Osteocyte (in vitro differentiated cells): ENCODE results near the gene DHRS3. TPM values are rescaled to one million over a fixed set of nuclear protein-coding genes. Genes with fewer than 3 reads are reported as not detected.
"Not testable (repeated sequence)": the region's sequence is repeated elsewhere in the genome, so short reads cannot be mapped to it uniquely, and the experiment has no call there.

Experiments
- DNase-seq: peaks from one replicate; pipeline ENCODE4 v3.0.0; 2021; ENCODE audit warnings: mixed read lengths; ENCODE audit not compliant: unreplicated experiment; ENCODE audit errors: extremely low spot score
- H3K27ac Mint-ChIP-seq: one replicate; pipeline ENCODE4 v1.8.0; 2021; ENCODE audit warnings: mild to moderate bottlenecking, mixed read lengths; ENCODE audit not compliant: unreplicated experiment
- H3K27me3 Mint-ChIP-seq: one replicate; pipeline ENCODE4 v1.8.0; 2021; ENCODE audit warnings: mixed read lengths; ENCODE audit not compliant: unreplicated experiment
- H3K36me3 Mint-ChIP-seq: one replicate; pipeline ENCODE4 v1.8.0; 2021; ENCODE audit warnings: mixed read lengths; ENCODE audit not compliant: unreplicated experiment
- H3K4me1 Mint-ChIP-seq: one replicate; pipeline ENCODE4 v1.8.0; 2021; ENCODE audit warnings: mixed read lengths; ENCODE audit not compliant: unreplicated experiment
- H3K4me3 Mint-ChIP-seq: one replicate; pipeline ENCODE4 v1.8.0; 2021; ENCODE audit warnings: mild to moderate bottlenecking, moderate library complexity, mixed read lengths; ENCODE audit not compliant: unreplicated experiment
- H3K9me3 Mint-ChIP-seq: one replicate; pipeline ENCODE4 v1.8.0; 2021; ENCODE audit warnings: mixed read lengths; ENCODE audit not compliant: unreplicated experiment
- CTCF ChIP-seq: fragments of 200-600 bp; sonication (generic); IDR thresholded peaks from 2 replicates; pipeline ENCODE4 v1.5.0; 2021; ENCODE audit warnings: antibody characterized with exemption, mild to moderate bottlenecking, moderate library complexity
- total RNA-seq: library from RNA; stranded (reverse); gene quantifications from 2 replicates; pipeline ENCODE4 v1.2.1, GENCODE V29; 2021

The DHRS3 gene
- total RNA-seq, 1 donor from 2014 or later = 52.5 TPM

DNA sequence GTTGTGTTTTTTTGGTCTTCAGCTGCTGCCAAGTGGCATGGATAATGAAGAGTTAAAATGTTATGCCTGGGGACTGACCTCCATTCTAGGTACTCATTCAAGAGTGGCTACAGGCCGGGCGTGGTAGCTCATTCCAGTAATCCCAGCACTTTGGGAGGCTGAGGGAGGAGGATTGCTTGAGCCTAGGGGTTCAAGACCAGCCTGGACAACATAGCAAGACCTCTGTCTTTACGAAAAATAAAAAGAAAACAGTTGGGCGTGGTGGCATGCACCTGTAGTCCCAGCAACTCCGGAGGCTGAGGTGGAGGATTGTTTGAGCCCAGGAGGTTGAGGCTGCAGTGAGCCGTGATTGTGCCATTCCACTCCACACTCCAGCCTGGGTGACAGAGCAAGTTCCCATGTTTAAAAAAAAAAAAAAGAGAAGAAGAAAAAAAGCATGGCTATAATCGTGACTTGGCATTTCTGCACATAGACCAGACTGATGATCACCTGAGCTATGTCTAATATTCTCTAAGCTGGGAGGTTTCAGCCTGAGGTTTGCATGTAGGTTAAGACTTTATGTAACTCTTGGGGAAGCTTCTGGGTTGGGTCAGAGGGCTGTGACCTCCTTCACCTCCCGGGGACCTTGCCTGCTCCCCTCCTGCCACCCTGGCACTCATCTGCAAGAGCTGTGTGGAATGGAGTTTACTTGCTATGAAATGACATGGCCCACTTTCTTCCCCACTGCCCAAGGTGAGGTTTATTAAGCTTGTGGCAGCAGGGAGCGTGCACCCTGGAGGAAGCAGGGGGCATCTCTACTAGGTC lies 51.3 kb downstream of the DHRS3 start:
- no peak overlapping the region for H3K4me3 Mint-ChIP-seq
- H3K27ac Mint-ChIP-seq = no peak overlapping the region
- H3K36me3 Mint-ChIP-seq = peaks cover 34% of the 10 kb centered on the region
- no peak for DNase-seq
- H3K9me3 Mint-ChIP-seq = peaks cover 17% of the 10 kb centered on the region
- TF ChIP-seq CTCF = no peak
- no peaks in the 10 kb centered on the region for H3K4me1 Mint-ChIP-seq
- H3K27me3 Mint-ChIP-seq = no peaks in the 10 kb centered on the region

GRCh38 chr1:12565966-12566352 lies 52.1 kb downstream of the DHRS3 start:
- Mint-ChIP-seq H3K36me3 (peaks cover 30% of the 10 kb centered on the region), H3K4me3 (no peak overlapping the region), H3K9me3 (peaks cover 17% of the 10 kb centered on the region), H3K27me3 (no peaks in the 10 kb centered on the region), H3K27ac (no peak overlapping the region), H3K4me1 (no peaks in the 10 kb centered on the region)
- no peak for TF ChIP-seq CTCF
- no peak for DNase-seq

- H3K27ac Mint-ChIP-seq = no peak overlapping the region
- no peaks in the 10 kb centered on the region for H3K27me3 Mint-ChIP-seq
- peaks cover 17% of the 10 kb centered on the region for H3K9me3 Mint-ChIP-seq
- H3K4me1 Mint-ChIP-seq = peaks cover 3% of the 10 kb centered on the region
- DNase-seq = no peak
- no peak overlapping the region for H3K4me3 Mint-ChIP-seq
- TF ChIP-seq CTCF = no peak
- H3K36me3 Mint-ChIP-seq = peaks cover 28% of the 10 kb centered on the region
Measured at GRCh38 chr1:12565094-12565965, 52.7 kb downstream of the DHRS3 start.

DNA sequence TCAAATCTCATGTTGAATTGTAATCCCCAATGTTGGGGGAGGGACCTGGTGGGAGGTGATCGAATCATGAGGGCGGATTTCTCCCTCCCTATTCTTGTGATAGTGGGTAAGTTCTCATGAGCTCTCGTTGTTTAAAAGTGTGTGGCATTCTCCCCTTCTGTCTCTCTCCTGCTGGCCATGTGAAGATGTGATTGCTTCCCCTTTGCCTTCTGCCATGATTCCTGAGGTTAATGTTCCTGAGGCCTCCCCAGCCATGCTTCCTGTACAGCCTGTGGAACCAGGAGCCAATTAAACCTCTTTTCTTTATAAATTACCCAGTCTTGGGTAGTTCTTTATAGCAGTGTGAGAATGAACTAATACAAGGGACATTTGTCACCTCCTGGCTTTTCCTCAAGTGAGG lies 53.8 kb downstream of the DHRS3 start:
- H3K36me3 Mint-ChIP-seq = peaks cover 24% of the 10 kb centered on the region
- not testable (repeated sequence) for H3K27me3 Mint-ChIP-seq, H3K4me3 Mint-ChIP-seq, DNase-seq, H3K27ac Mint-ChIP-seq, H3K4me1 Mint-ChIP-seq
- peaks cover 17% of the 10 kb centered on the region for H3K9me3 Mint-ChIP-seq

- no peak for DNase-seq
- peaks cover 8% of the 10 kb centered on the region for H3K4me1 Mint-ChIP-seq
- TF ChIP-seq CTCF = no peak
- H3K27ac Mint-ChIP-seq = no peak overlapping the region
- H3K27me3 Mint-ChIP-seq = no peaks in the 10 kb centered on the region
- no peak overlapping the region for H3K4me3 Mint-ChIP-seq
- peaks cover 17% of the 10 kb centered on the region for H3K9me3 Mint-ChIP-seq
- peaks cover 20% of the 10 kb centered on the region for H3K36me3 Mint-ChIP-seq
Measured at GRCh38 chr1:12562955-12563576, 54.9 kb downstream of the DHRS3 start.
